ENCODE data around the gene NUP188. TPM values are rescaled to one million over a fixed set of nuclear protein-coding genes. Genes with fewer than 3 reads are reported as not detected.
"Not testable (repeated sequence)": the region's sequence is repeated elsewhere in the genome, so short reads cannot be mapped to it uniquely, and the experiment has no call there.

NUP188 gene
- total RNA-seq, 4 donors from 2014 or later, result 18.0 to 79.3 (median 38.4) TPM

DNA sequence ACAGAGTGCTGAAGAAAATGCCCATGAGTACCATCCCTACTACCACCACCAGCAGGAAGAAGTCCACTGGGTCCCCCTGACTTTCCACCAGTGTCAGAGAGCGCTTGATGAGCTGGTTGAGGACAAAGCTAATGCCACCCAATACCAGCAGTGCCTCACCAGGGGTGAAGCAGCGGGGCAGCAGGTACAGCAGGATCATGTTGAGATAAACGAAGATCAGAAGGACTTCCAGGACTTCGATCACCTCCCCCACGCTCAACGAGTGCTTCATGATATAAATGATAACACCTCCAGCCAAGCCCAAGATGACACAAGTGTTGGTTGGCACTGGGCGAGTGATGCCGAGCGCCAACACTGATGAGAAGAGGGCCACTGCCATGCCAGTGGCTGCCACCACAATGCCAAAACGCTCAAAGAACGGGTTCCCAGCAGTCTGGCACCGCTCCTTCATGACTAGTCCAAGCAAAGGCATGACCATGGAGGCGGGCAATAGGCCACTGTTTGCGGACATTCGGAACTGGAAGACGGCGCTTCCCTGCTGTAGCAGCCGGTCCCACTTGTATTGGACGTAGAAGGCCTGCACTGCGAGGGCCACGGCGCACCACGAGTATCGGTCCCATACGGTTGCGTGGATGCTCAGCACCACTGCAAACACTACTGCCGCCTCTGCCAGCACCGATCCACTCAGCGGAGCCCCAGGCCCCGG is 775 bp upstream of the NUP188 start:
- in situ Hi-C loops (cut with MboI; ENCODE audit: low pct_ligation_motif_present in 1 of 4, low pct_unique_long_range_greater_than_20kb in 1 of 4, low sequenced_read_pairs in 3 of 4) (no loop called here), intact Hi-C loops (cut with DNase I; ENCODE audit: low total_unique reads) (no loop called here)
- H3K27ac ChIP-seq, result peak overlapping the region; percentile 94 to 97 (median 97)
- H3K4me1 ChIP-seq, result peaks cover 0 to 18% (median 11%) of the 10 kb centered on the region in 4 donors
- H3K36me3 ChIP-seq, result no peaks in the 10 kb centered on the region
- H3K9me3 ChIP-seq, result no peaks in the 10 kb centered on the region
- peak; percentile 40 for DNase-seq
- TF ChIP-seq, protein P1, sequence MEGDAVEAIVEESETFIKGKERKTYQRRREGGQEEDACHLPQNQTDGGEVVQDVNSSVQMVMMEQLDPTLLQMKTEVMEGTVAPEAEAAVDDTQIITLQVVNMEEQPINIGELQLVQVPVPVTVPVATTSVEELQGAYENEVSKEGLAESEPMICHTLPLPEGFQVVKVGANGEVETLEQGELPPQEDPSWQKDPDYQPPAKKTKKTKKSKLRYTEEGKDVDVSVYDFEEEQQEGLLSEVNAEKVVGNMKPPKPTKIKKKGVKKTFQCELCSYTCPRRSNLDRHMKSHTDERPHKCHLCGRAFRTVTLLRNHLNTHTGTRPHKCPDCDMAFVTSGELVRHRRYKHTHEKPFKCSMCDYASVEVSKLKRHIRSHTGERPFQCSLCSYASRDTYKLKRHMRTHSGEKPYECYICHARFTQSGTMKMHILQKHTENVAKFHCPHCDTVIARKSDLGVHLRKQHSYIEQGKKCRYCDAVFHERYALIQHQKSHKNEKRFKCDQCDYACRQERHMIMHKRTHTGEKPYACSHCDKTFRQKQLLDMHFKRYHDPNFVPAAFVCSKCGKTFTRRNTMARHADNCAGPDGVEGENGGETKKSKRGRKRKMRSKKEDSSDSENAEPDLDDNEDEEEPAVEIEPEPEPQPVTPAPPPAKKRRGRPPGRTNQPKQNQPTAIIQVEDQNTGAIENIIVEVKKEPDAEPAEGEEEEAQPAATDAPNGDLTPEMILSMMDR (IDR thresholded peaks at IDR 0.05), result no peak
- TF ChIP-seq POLR2AphosphoS5 (IDR thresholded peaks at IDR 0.05), result no peak
- TF ChIP-seq POLR2A (IDR thresholded peaks at IDR 0.05), result no peak
- no peak for TF ChIP-seq EP300 (IDR thresholded peaks at IDR 0.05; ENCODE audit: low read depth)
- peak overlapping the region; percentile 75 to 94 (median 85) for H3K4me3 ChIP-seq
- WGBS, 2 donors (ENCODE audit: low coverage in 1 of 2), result 29% methylated on average over 30 of the region's 30 CpGs; no CpG with 5 or more reads in 1 of the 2 donors
- H3K27me3 ChIP-seq, result no peaks in the 10 kb centered on the region

DNA sequence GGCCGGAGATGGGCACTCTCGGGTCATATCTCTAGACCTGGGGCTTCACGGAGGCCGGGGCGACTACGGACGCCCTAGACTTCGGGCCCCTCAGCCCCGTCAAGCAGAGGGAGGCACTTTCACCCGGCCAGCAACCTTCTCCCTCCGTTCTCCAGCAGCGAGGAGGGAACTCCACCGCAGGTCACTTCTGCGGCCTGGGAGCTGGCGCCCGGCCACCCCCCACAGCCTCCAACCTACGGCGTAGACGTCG is 297 bp upstream of the NUP188 start:
- Histone ChIP-seq H3K27ac (peak overlapping the region; percentile 94 to 97 (median 97)), H3K27me3 (no peaks in the 10 kb centered on the region), H3K4me1 (peaks cover 0 to 18% (median 11%) of the 10 kb centered on the region in 4 donors), H3K36me3 (no peaks in the 10 kb centered on the region), H3K9me3 (no peaks in the 10 kb centered on the region), H3K4me3 (peak overlapping the region; percentile 75 to 94 (median 85))
- DNase-seq, result no peak
- TF ChIP-seq POLR2A (IDR thresholded peaks at IDR 0.05), result no peak
- no peak for TF ChIP-seq POLR2AphosphoS5 (IDR thresholded peaks at IDR 0.05)
- no peak for TF ChIP-seq EP300 (IDR thresholded peaks at IDR 0.05; ENCODE audit: low read depth)
- TF ChIP-seq, protein P1 (IDR thresholded peaks at IDR 0.05), result no peak
- 0% methylated on average over 16 of the region's 20 CpGs; no CpG with 5 or more reads in 1 of the 2 donors for WGBS, 2 donors (ENCODE audit: low coverage in 1 of 2)
- in situ Hi-C loops (cut with MboI; ENCODE audit: low pct_ligation_motif_present in 1 of 4, low pct_unique_long_range_greater_than_20kb in 1 of 4, low sequenced_read_pairs in 3 of 4), result no loop called here
- intact Hi-C loops (cut with DNase I; ENCODE audit: low total_unique reads), result no loop called here

DNA sequence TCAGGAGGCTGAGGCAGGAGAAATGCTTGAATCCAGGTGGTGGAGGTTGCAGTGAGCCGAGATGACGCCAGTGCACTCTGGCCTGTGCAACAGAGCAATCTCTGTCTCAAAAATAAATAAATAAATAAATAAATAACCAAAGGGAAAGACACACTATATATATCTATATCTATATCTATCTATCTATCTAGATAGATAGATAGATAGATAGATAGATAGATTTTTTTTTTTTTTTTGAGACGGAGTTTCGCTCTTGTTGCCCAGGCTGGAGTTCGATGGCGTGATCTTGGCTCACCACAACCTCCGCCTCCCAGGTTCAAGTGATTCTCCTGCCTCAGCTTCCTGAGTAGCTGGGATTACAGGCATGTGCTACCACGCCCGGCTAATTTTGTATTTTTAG is 13.9 kb downstream of the NUP188 start:
- intact Hi-C loops (cut with DNase I; ENCODE audit: low total_unique reads), result loop anchor here (10.0 kb wide), 1 partner anchor 367 kb away; no protein-coding TSS in a partner anchor
- 94 to 98% methylated on average over 7 to 9 of the region's 9 CpGs for WGBS, 2 donors (ENCODE audit: low coverage in 1 of 2)
- H3K4me3 ChIP-seq; H3K9me3 ChIP-seq; DNase-seq; H3K27ac ChIP-seq; H3K27me3 ChIP-seq; in situ Hi-C loops (cut with MboI; ENCODE audit: low pct_ligation_motif_present in 1 of 4, low pct_unique_long_range_greater_than_20kb in 1 of 4, low sequenced_read_pairs in 3 of 4); H3K4me1 ChIP-seq: not testable (repeated sequence)
- peaks cover 0 to 65% (median 13%) of the 10 kb centered on the region in 4 donors for H3K36me3 ChIP-seq

DNA sequence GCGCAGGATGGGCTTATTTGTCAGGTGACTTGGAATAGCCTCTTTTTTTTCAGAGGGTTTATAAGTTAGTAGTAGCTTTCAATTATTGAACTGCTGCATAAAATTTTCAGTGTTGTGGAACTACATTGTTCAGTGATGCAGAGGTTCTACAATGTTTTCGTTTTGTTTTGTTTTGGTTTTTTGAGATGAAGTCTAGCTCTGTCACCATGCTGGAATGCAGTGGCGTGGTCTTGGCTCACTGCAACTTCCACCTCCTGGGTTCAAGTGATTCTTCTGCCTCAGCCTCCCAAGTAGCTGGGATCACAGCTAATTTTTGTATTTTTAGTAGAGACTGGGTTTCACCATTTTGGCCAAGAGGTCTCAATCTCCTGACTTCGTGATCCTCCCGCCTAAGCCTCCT is 22.0 kb downstream of the NUP188 start:
- Histone ChIP-seq H3K4me1 (no peaks in the 10 kb centered on the region), H3K27ac (no peak overlapping the region), H3K27me3 (no peaks in the 10 kb centered on the region), H3K9me3 (no peaks in the 10 kb centered on the region), H3K36me3 (peaks cover 0 to 50% (median 15%) of the 10 kb centered on the region in 4 donors), H3K4me3 (no peak overlapping the region)
- in situ Hi-C loops (cut with MboI; ENCODE audit: low pct_ligation_motif_present in 1 of 4, low pct_unique_long_range_greater_than_20kb in 1 of 4, low sequenced_read_pairs in 3 of 4), result no loop called here
- DNase-seq, result no peak
- TF ChIP-seq POLR2AphosphoS5 (IDR thresholded peaks at IDR 0.05), result no peak
- WGBS, 2 donors (ENCODE audit: low coverage in 1 of 2), result 93 to 94% methylated on average over 4 to 5 of the region's 5 CpGs
- intact Hi-C loops (cut with DNase I; ENCODE audit: low total_unique reads), result loop anchor here (10.0 kb wide), 1 partner anchor 375 kb away; no protein-coding TSS in a partner anchor

DNA sequence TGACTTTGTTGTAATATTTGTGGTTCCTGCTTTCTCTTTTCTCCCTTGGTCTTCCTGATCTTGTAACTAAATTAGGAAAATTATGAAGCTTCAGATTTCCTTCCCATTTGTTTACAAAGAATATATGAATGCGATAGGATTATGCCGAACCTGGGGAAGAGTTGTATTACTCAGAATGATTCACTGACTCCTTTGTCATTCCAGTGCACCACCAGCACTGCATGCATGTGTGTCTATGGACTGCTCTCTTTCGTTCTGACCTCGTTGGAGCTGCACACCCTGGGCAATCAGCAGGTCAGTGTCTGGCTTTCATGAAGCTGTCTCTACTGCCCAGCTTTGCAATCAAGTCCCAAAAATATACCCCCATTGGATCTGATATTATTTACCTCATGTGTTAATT is 25.5 kb downstream of the NUP188 start:
- no peaks in the 10 kb centered on the region for H3K27me3 ChIP-seq
- no peak for DNase-seq
- peaks cover 0 to 53% (median 22%) of the 10 kb centered on the region in 4 donors for H3K36me3 ChIP-seq
- in situ Hi-C loops (cut with MboI; ENCODE audit: low pct_ligation_motif_present in 1 of 4, low pct_unique_long_range_greater_than_20kb in 1 of 4, low sequenced_read_pairs in 3 of 4), result no loop called here
- 87 to 100% methylated on average over 2 to 4 of the region's 4 CpGs for WGBS, 2 donors (ENCODE audit: low coverage in 1 of 2)
- no peaks in the 10 kb centered on the region for H3K9me3 ChIP-seq
- no peak overlapping the region for H3K4me3 ChIP-seq
- H3K27ac ChIP-seq, result no peak overlapping the region
- intact Hi-C loops (cut with DNase I; ENCODE audit: low total_unique reads), result no loop called here
- no peaks in the 10 kb centered on the region for H3K4me1 ChIP-seq
- TF ChIP-seq, protein P1 (IDR thresholded peaks at IDR 0.05), result no peak
- TF ChIP-seq POLR2A (IDR thresholded peaks at IDR 0.05), result no peak
- no peak for TF ChIP-seq POLR2AphosphoS5 (IDR thresholded peaks at IDR 0.05)
- TF ChIP-seq EP300 (IDR thresholded peaks at IDR 0.05; ENCODE audit: low read depth), result no peak

All from transverse colon (tissue), 4 donors.